HEK293 (cell line): Measurements from ENCODE around the gene ZNF532.

Source experiments
- CTCF ChIA-PET: fragments of 350-600 bp; formaldehyde crosslinking; extraction: SDS; loops from one replicate; lab custom pipeline; 2021; ENCODE audit warnings: antibody characterized with exemption; lab: Yijun Ruan, JAX
- POLR2A ChIA-PET: fragments of 300-600 bp; formaldehyde crosslinking; extraction: SDS; loops from one replicate; lab custom pipeline; 2020; ENCODE audit warnings: antibody characterized with exemption, inconsistent platforms; lab: Yijun Ruan, JAX
- H3K27ac ChIP-seq: fragments of 200-500 bp; sonication (Bioruptor generic); 2 replicates; pipeline ENCODE4 v1.5.1; 2014; ENCODE audit warnings: low read depth, low read length, control low read depth, inconsistent platforms; ENCODE audit errors: extremely low read depth
- H3K36me3 ChIP-seq, 2 experiments: fragments of 200-500 bp in 1 of 2; sonication (Bioruptor generic) in 1 of 2; 1 replicate in 1 of 2; 2 replicates in 1 of 2; pipeline ENCODE4 v1.5.1; 2014 to 2017; ENCODE audit warnings: inconsistent platforms in 2 of 2, low read length in 2 of 2; ENCODE audit not compliant: control insufficient read depth in 2 of 2, insufficient read depth in 1 of 2
- H3K4me1 ChIP-seq: fragments of 200-500 bp; sonication (Bioruptor generic); 2 replicates; pipeline ENCODE4 v1.5.1; 2014; ENCODE audit warnings: mild to moderate bottlenecking, low read length, inconsistent platforms; ENCODE audit not compliant: control insufficient read depth, insufficient read depth
- H3K4me3 ChIP-seq: 2 replicates; pipeline ENCODE4 v1.5.1; 2011; ENCODE audit warnings: low read depth, mild to moderate bottlenecking, control low read depth, low read length, moderate library complexity
- H3K9me3 ChIP-seq: fragments of 200-500 bp; sonication (Bioruptor generic); 2 replicates; pipeline ENCODE4 v1.5.1; 2014; ENCODE audit warnings: low read depth, low read length, inconsistent platforms; ENCODE audit not compliant: control insufficient read depth, insufficient read depth
- EGR2 ChIP-seq: fragments of 450-650 bp; formaldehyde crosslinking; IDR thresholded peaks from 2 replicates; pipeline ENCODE4 v1.5.1; 2016; ENCODE audit warnings: low read depth, missing biosample characterization, missing genetic modification characterization
- GLI4 ChIP-seq: fragments of 450-650 bp; formaldehyde crosslinking; IDR thresholded peaks from 2 replicates; pipeline ENCODE4 v1.5.1; 2016; ENCODE audit warnings: missing biosample characterization, missing genetic modification characterization
- MZF1 ChIP-seq: fragments of 450-650 bp; formaldehyde crosslinking; IDR thresholded peaks from 2 replicates; pipeline ENCODE4 v1.5.1; 2017; ENCODE audit warnings: missing biosample characterization, missing genetic modification characterization, borderline replicate concordance
- TRIM28 ChIP-seq: IDR thresholded peaks from 2 replicates; pipeline ENCODE4 v1.6.1; 2011; ENCODE audit warnings: low read length, control low read depth, borderline replicate concordance
- TSHZ1 ChIP-seq: fragments of 450-650 bp; formaldehyde crosslinking; IDR thresholded peaks from 2 replicates; pipeline ENCODE4 v1.5.1; 2016; ENCODE audit warnings: missing biosample characterization, missing genetic modification characterization, borderline replicate concordance
- ZBTB1 ChIP-seq: fragments of 450-650 bp; formaldehyde crosslinking; IDR thresholded peaks from 2 replicates; pipeline ENCODE4 v1.5.1; 2016; ENCODE audit warnings: missing biosample characterization, missing genetic modification characterization
- ZBTB26 ChIP-seq: fragments of 450-650 bp; formaldehyde crosslinking; optimal IDR thresholded peaks from 2 replicates; pipeline ENCODE3; 2016; ENCODE audit warnings: missing biosample characterization, mild to moderate bottlenecking, missing genetic modification characterization
- ZNF10 ChIP-seq: fragments of 450-650 bp; formaldehyde crosslinking; IDR thresholded peaks from 2 replicates; pipeline ENCODE4 v1.5.1; 2017; ENCODE audit warnings: missing biosample characterization, missing genetic modification characterization
- ZNF214 ChIP-seq: fragments of 450-650 bp; formaldehyde crosslinking; IDR thresholded peaks from 2 replicates; pipeline ENCODE4 v1.5.1; 2017; ENCODE audit warnings: missing biosample characterization, mild to moderate bottlenecking, missing genetic modification characterization, borderline replicate concordance
- ZNF23 ChIP-seq: fragments of 450-650 bp; formaldehyde crosslinking; IDR thresholded peaks from 2 replicates; pipeline ENCODE4 v1.5.1; 2016; ENCODE audit warnings: missing biosample characterization, missing genetic modification characterization, borderline replicate concordance
- ZNF311 ChIP-seq: fragments of 450-650 bp; formaldehyde crosslinking; IDR thresholded peaks from 2 replicates; pipeline ENCODE4 v1.5.1; 2017; ENCODE audit warnings: missing biosample characterization, missing genetic modification characterization, borderline replicate concordance
- ZNF366 ChIP-seq: fragments of 450-650 bp; formaldehyde crosslinking; conservative IDR thresholded peaks from 2 replicates; pipeline ENCODE4 v1.5.1; 2016; ENCODE audit warnings: missing biosample characterization, missing genetic modification characterization
- ZNF391 ChIP-seq: fragments of 450-650 bp; formaldehyde crosslinking; IDR thresholded peaks from 2 replicates; pipeline ENCODE4 v1.5.1; 2016; ENCODE audit warnings: low read depth, missing biosample characterization, missing genetic modification characterization, borderline replicate concordance
- ZNF398 ChIP-seq: fragments of 450-650 bp; formaldehyde crosslinking; IDR thresholded peaks from 2 replicates; pipeline ENCODE4 v1.5.1; 2017; ENCODE audit warnings: missing biosample characterization, missing genetic modification characterization
- ZNF423 ChIP-seq: fragments of 450-650 bp; formaldehyde crosslinking; IDR thresholded peaks from 2 replicates; pipeline ENCODE4 v1.5.1; 2016; ENCODE audit warnings: missing biosample characterization, missing genetic modification characterization
- ZNF433 ChIP-seq: fragments of 450-650 bp; formaldehyde crosslinking; IDR thresholded peaks from 2 replicates; pipeline ENCODE4 v1.5.1; 2016; ENCODE audit warnings: missing biosample characterization, missing genetic modification characterization, low read depth
- ZNF549 ChIP-seq: fragments of 450-650 bp; IDR thresholded peaks from 2 replicates; pipeline ENCODE4 v1.5.1; 2018; ENCODE audit warnings: missing biosample characterization, missing genetic modification characterization, mild to moderate bottlenecking, inconsistent platforms, moderate library complexity
- ZNF555 ChIP-seq: fragments of 450-650 bp; formaldehyde crosslinking; conservative IDR thresholded peaks from 2 replicates; pipeline ENCODE4 v1.5.1; 2017; ENCODE audit warnings: missing biosample characterization, mild to moderate bottlenecking, missing genetic modification characterization, inconsistent platforms
- ZNF560 ChIP-seq: fragments of 450-650 bp; formaldehyde crosslinking; IDR thresholded peaks from 2 replicates; pipeline ENCODE4 v1.5.1; 2017; ENCODE audit warnings: missing biosample characterization, missing genetic modification characterization, borderline replicate concordance
- ZNF585B ChIP-seq: fragments of 450-650 bp; formaldehyde crosslinking; IDR thresholded peaks from 2 replicates; pipeline ENCODE4 v1.5.1; 2016; ENCODE audit warnings: missing biosample characterization, missing genetic modification characterization
- ZNF623 ChIP-seq: fragments of 450-650 bp; formaldehyde crosslinking; IDR thresholded peaks from 2 replicates; pipeline ENCODE4 v1.5.1; 2016; ENCODE audit warnings: missing biosample characterization, missing genetic modification characterization
- ZNF677 ChIP-seq: fragments of 450-650 bp; IDR thresholded peaks from 2 replicates; pipeline ENCODE4 v1.5.0; 2018; ENCODE audit warnings: missing biosample characterization, mild to moderate bottlenecking, missing genetic modification characterization, moderate library complexity
- ZNF707 ChIP-seq: fragments of 450-650 bp; formaldehyde crosslinking; IDR thresholded peaks from 2 replicates; pipeline ENCODE4 v1.5.1; 2016; ENCODE audit warnings: missing biosample characterization, missing genetic modification characterization
- ZNF747 ChIP-seq: fragments of 450-650 bp; formaldehyde crosslinking; IDR thresholded peaks from 2 replicates; pipeline ENCODE4 v1.5.1; 2016; ENCODE audit warnings: missing biosample characterization, missing genetic modification characterization
- ZNF777 ChIP-seq: fragments of 450-650 bp; formaldehyde crosslinking; IDR thresholded peaks from 2 replicates; pipeline ENCODE4 v1.5.1; 2017; ENCODE audit warnings: missing biosample characterization, missing genetic modification characterization, borderline replicate concordance
- ZNF785 ChIP-seq: fragments of 450-650 bp; formaldehyde crosslinking; IDR thresholded peaks from 2 replicates; pipeline ENCODE4 v1.5.1; 2016; ENCODE audit warnings: missing biosample characterization, missing genetic modification characterization
- ZNF830 ChIP-seq: fragments of 450-650 bp; IDR thresholded peaks from 2 replicates; pipeline ENCODE4 v1.5.0; 2018; ENCODE audit warnings: missing biosample characterization, missing genetic modification characterization, low read depth, mild to moderate bottlenecking, moderate library complexity
- ZSCAN23 ChIP-seq: fragments of 450-650 bp; formaldehyde crosslinking; IDR thresholded peaks from 2 replicates; pipeline ENCODE4 v1.5.1; 2016; ENCODE audit warnings: missing biosample characterization, missing genetic modification characterization
- TF ChIP-seq, protein P1 (sequence below): fragments of 450-650 bp; formaldehyde crosslinking; IDR thresholded peaks from 2 replicates; pipeline ENCODE4 v1.5.1; 2016; ENCODE audit warnings: missing biosample characterization, missing genetic modification characterization
- TF ChIP-seq, protein P2 (sequence below): fragments of 450-650 bp; formaldehyde crosslinking; IDR thresholded peaks from 2 replicates; pipeline ENCODE4 v1.5.1; 2017; ENCODE audit warnings: missing biosample characterization, missing genetic modification characterization
- TF ChIP-seq, protein P3 (sequence below): fragments of 450-650 bp; formaldehyde crosslinking; IDR thresholded peaks from 2 replicates; pipeline ENCODE4 v1.5.1; 2016; ENCODE audit warnings: missing biosample characterization, missing genetic modification characterization

Gene ZNF532

GRCh38 chr18:58827428-58827827 lies 37.2 kb upstream of the ZNF532 start:
- POLR2A ChIA-PET, result no interaction called here
- CTCF ChIA-PET, result no interaction called here

GRCh38 chr18:58827886-58828285 lies 36.8 kb upstream of the ZNF532 start:
- Histone ChIP-seq H3K4me3 (no peak overlapping the region), H3K27ac (no peak overlapping the region), H3K36me3 (no peaks in the 10 kb centered on the region), H3K4me1 (no peaks in the 10 kb centered on the region), H3K9me3 (no peaks in the 10 kb centered on the region)
- POLR2A ChIA-PET, result no interaction called here
- CTCF ChIA-PET, result interaction anchor here (1.5 kb wide), 1 partner anchor 46 kb away, joined by 5 read pairs; no protein-coding TSS in a partner anchor
- TF ChIP-seq TRIM28 (no peak), ZNF549 (tag by site-specific recombination) (no peak), ZNF707 (tag by site-specific recombination) (no peak), ZNF214 (tag by site-specific recombination) (no peak), TSHZ1 (tag by site-specific recombination) (no peak), ZNF398 (tag by site-specific recombination) (no peak), ZNF585B (no peak), ZNF311 (no peak), GLI4 (no peak), ZNF433 (tag by site-specific recombination) (no peak), ZSCAN23 (tag by site-specific recombination) (no peak), ZNF423 (tag by site-specific recombination) (no peak), ZNF23 (no peak), ZNF830 (tag by site-specific recombination) (no peak)
- TF ChIP-seq, protein P1, sequence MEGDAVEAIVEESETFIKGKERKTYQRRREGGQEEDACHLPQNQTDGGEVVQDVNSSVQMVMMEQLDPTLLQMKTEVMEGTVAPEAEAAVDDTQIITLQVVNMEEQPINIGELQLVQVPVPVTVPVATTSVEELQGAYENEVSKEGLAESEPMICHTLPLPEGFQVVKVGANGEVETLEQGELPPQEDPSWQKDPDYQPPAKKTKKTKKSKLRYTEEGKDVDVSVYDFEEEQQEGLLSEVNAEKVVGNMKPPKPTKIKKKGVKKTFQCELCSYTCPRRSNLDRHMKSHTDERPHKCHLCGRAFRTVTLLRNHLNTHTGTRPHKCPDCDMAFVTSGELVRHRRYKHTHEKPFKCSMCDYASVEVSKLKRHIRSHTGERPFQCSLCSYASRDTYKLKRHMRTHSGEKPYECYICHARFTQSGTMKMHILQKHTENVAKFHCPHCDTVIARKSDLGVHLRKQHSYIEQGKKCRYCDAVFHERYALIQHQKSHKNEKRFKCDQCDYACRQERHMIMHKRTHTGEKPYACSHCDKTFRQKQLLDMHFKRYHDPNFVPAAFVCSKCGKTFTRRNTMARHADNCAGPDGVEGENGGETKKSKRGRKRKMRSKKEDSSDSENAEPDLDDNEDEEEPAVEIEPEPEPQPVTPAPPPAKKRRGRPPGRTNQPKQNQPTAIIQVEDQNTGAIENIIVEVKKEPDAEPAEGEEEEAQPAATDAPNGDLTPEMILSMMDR (tag by site-specific recombination), result no peak
- TF ChIP-seq, protein P2, sequence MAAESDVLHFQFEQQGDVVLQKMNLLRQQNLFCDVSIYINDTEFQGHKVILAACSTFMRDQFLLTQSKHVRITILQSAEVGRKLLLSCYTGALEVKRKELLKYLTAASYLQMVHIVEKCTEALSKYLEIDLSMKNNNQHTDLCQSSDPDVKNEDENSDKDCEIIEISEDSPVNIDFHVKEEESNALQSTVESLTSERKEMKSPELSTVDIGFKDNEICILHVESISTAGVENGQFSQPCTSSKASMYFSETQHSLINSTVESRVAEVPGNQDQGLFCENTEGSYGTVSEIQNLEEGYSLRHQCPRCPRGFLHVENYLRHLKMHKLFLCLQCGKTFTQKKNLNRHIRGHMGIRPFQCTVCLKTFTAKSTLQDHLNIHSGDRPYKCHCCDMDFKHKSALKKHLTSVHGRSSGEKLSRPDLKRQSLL, result no peak
- TF ChIP-seq, protein P3, sequence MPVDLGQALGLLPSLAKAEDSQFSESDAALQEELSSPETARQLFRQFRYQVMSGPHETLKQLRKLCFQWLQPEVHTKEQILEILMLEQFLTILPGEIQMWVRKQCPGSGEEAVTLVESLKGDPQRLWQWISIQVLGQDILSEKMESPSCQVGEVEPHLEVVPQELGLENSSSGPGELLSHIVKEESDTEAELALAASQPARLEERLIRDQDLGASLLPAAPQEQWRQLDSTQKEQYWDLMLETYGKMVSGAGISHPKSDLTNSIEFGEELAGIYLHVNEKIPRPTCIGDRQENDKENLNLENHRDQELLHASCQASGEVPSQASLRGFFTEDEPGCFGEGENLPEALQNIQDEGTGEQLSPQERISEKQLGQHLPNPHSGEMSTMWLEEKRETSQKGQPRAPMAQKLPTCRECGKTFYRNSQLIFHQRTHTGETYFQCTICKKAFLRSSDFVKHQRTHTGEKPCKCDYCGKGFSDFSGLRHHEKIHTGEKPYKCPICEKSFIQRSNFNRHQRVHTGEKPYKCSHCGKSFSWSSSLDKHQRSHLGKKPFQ (tag by site-specific recombination), result no peak

More at GRCh38 chr18:58827428-58827827, 37.2 kb upstream of the ZNF532 start:
- Histone ChIP-seq H3K4me3 (no peak overlapping the region), H3K27ac (no peak overlapping the region), H3K4me1 (no peaks in the 10 kb centered on the region), H3K36me3 (no peaks in the 10 kb centered on the region), H3K9me3 (no peaks in the 10 kb centered on the region)
- no peak for TF ChIP-seq ZNF366
- no peak for TF ChIP-seq EGR2
- no peak for TF ChIP-seq ZBTB1 (tag by site-specific recombination)
- no peak for TF ChIP-seq ZNF747 (tag by site-specific recombination)
- no peak for TF ChIP-seq ZNF391
- TF ChIP-seq ZNF555, result no peak
- TF ChIP-seq MZF1 (tag by site-specific recombination), result no peak
- no peak for TF ChIP-seq ZNF785
- TF ChIP-seq ZBTB26 (tag by site-specific recombination), result no peak
- TF ChIP-seq ZNF560 (tag by site-specific recombination), result no peak
- no peak for TF ChIP-seq ZNF623 (tag by site-specific recombination)
- no peak for TF ChIP-seq ZNF677
- TF ChIP-seq ZNF10 (tag by site-specific recombination), result no peak
- TF ChIP-seq ZNF433 (tag by site-specific recombination), result no peak
- TF ChIP-seq ZNF777 (tag by site-specific recombination), result no peak
